KOPT-K1 (cell line): ENCODE measurements around the gene CTBP2.

Experiments used
- H3K27ac ChIP-seq: fragments of 200-600 bp; sonication (generic); 2 replicates; pipeline ENCODE4 v1.5.1; 2016; ENCODE audit warnings: antibody characterized with exemption, mild to moderate bottlenecking, low read depth, low read length; ENCODE audit not compliant: poor library complexity, severe bottlenecking
- H3K36me3 ChIP-seq: fragments of 200-600 bp; sonication (generic); 2 replicates; pipeline ENCODE4 v1.5.1; 2017; ENCODE audit warnings: antibody characterized with exemption, mild to moderate bottlenecking, low read length, moderate library complexity; ENCODE audit not compliant: insufficient read depth
- H3K9me3 ChIP-seq: fragments of 200-600 bp; sonication (generic); 2 replicates; pipeline ENCODE4 v1.5.1; 2017; ENCODE audit warnings: antibody characterized with exemption, low read length, mild to moderate bottlenecking; ENCODE audit not compliant: insufficient read depth, poor library complexity, severe bottlenecking

CTBP2 gene

DNA sequence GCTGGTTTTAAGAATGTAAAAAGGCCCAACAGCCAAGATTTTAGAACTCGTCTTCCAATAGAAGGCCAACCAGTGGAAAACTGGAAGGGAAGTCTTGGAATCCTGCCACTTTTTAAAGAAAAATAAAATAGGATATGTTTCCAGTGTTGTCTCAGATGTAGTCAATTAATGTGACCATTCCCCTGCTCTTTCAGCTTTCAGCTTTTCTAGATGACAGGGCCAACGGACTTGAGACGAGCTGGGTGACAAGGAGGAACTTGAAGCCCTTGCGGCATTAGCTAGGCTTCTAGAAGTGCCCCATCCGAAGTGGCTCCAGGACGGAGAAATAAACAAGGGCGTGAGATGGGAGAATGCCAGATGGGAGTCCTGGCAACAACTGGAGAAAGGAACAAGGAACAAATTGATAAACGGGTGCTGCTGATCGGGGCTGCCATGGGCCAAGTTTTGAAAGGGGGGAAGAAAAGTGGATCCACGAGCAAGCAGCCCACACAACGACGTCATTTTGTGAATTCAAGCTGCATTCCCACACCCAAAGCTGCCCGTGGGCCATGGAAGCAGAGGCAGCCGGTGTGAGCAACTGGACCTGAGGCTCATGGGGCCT lies 42.3 kb downstream of the CTBP2 start:
- H3K27ac ChIP-seq = no peak overlapping the region
- no peaks in the 10 kb centered on the region for H3K9me3 ChIP-seq
- H3K36me3 ChIP-seq = no peaks in the 10 kb centered on the region

DNA sequence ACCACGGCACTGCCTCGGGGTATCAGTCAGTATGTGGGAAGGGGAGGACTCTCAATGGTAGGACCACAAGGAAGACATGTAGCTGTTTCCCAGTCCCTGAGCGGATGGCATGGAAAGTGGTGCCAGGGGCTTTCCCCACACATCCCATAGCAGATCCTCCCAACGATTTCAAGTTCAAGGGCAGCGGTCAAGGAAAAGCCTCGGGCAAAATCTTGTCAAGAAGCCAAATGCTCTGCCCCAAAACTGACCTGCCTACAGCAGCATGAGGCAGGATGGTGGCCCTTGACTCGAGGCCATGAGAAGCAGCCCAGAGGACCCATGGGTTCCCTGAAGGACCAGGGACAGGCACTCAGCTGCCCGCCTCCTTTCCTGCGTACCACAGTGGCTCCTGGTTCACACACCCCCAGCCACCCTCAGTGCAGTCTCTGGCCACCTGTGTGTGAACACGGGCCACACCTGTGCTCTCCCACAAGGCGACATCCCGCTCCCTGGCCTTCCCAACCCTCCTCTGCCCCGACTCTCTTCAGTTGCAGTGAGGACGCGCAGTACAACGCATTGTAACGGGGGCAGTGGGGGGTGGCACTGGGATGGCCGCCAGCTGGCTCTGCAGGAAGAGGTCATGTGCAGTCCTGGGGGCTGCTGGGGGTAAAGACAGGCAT lies 43.6 kb downstream of the CTBP2 start:
- Histone ChIP-seq H3K9me3 (no peaks in the 10 kb centered on the region), H3K36me3 (no peaks in the 10 kb centered on the region), H3K27ac (no peak overlapping the region)

DNA sequence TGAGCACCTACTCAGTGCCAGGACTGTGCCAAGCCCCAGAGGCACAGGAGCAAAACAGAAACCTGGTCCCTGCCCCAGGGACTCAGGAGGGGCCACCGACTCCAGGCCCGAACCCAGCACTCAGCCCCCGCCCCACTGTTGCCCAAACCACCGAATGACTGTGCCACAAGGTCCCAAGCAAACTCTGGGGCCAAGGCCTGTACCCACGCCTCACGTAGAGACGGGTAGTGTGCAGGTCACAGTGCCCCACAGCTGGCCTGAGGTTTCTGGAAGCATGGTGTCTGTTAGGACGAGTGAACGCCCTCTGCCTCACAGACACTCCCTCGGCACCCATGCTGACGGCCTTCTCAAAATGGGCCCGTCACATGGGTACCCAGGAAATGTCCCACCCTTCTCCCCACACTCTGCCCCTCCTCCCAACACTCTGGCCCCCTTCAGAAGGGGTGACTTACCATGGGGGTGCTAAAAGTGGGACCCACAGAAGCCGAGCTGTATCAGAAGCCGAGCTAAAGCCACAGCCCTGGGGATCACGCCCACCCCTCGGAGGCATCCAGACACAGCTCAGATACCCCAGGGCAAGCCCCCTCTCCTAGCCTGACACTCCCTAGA lies 44.2 kb downstream of the CTBP2 start:
- no peaks in the 10 kb centered on the region for H3K36me3 ChIP-seq
- H3K9me3 ChIP-seq = no peaks in the 10 kb centered on the region
- H3K27ac ChIP-seq = no peak overlapping the region

DNA sequence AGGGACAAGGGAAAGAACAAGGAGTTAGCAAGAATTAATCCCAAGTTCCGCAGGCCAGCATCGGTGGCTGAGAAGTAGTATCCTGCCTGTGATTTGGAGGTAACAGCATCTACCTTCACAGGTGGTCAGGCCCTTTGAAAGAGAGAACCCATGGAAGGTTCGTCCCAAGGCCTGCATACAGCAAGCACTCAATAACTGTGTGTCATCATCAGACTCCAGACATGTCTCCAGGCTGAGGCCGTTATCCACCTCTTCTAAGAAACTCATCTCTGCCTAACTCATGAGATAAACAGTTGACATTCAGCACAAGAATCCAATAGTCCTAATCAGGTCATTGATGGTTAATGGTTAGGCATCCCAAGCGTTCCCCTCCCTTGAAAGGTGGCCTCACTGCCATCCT lies 45.0 kb downstream of the CTBP2 start:
- Histone ChIP-seq H3K9me3 (no peaks in the 10 kb centered on the region), H3K36me3 (no peaks in the 10 kb centered on the region), H3K27ac (no peak overlapping the region)

DNA sequence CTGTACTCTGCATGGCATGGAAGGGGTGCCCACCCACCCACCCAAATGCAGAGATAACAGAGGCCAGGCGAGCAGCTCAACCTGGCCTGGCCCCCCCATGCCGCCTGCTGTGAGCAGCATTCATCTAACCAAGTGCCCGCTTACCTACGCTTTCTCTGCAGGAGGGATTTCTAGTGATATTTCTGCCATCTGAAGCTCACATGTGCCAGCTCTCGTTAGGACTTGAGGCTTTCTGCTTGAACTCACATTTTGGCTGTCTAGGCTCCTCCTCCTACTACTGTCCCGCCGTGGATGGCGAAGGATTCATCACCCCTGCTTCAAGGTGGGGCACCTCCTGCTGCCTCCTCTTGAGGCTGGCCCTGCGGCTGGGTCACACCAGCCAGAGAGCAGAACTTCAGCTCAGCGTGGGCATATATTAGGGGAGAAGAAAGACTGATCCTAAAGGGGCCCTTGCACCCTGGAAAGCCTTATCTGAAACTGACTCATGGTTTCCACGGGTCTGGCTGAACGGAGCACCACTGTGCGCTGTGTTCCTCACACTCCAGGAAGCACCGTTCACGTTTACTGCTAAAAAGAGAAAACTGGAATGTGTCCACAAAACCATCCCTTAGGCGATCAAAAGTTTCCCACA lies 45.5 kb downstream of the CTBP2 start:
- H3K36me3 ChIP-seq = no peaks in the 10 kb centered on the region

DNA sequence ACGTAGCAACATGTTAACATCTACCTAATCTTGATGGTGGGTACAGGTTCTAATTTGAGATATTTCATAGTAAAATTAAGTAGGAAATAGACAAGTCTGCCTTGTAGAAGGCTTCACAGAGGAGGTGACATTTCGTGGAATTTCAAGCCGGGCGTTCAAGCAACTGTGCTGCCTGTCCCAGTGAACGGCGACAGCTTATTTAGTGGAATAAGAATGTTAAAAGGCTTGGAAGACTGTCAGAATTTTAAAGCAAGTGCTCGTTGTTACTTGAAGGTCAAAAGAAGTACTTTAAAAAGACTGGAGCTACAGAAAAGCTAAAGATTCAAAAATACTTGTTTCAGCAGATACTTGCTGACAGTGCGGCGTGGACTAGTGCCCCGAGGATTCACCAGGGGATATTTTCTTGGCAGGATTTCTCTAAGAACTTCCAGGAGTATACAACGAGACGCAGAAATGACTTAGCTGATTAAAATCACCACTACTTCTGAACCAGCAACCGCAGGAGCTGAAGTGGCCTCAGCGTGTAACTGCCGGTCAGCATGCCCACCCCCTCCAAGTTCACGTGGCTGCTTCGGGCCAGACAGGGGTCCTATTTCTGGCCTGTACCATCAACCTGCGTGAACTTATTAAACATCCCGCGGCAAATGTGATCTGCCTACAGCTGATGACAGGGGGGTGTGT lies 46.5 kb downstream of the CTBP2 start:
- no peaks in the 10 kb centered on the region for H3K9me3 ChIP-seq
- H3K36me3 ChIP-seq = no peaks in the 10 kb centered on the region
- no peak overlapping the region for H3K27ac ChIP-seq

More for the DNA sequence above, 45.5 kb downstream of the CTBP2 start:
- Histone ChIP-seq H3K9me3 (no peaks in the 10 kb centered on the region), H3K27ac (no peak overlapping the region)

DNA sequence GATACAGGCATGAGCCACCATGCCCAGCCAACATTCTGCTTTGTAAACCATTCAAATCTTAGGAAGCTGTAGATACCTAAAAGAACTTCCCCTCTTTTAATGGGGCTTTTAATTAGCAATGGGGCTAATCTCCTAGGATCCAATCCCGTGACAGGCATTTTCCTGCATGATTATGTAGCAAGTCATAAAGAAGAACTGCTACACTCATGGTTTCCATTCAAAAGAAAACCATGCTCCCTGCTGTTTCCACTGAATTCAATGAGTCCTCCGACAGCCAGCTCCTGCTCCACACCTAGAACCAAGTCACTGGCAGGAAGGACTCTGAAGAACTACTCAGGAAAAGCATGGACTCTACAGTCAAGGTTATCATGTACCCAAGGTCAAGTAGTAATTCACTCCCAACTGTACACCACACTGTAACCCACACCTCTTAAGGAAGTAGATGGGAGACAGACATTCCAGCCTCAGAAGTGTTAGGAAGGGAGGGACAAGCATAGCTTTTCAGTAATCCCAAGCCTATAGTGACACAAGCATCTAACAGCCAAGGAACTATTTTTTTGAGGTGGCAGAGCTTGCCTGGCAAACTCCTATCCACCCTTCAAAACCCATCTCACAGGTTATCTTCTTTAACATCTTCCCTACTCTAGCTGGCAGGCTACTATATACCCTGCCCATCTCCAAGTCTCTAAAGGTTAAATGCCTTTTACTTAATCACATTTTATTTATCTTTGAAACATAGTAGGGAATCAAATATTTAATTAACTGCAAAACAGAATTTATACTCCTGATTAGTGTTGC lies 47.5 kb downstream of the CTBP2 start:
- Histone ChIP-seq H3K36me3 (no peaks in the 10 kb centered on the region), H3K27ac (no peak overlapping the region), H3K9me3 (peaks cover 6% of the 10 kb centered on the region)

DNA sequence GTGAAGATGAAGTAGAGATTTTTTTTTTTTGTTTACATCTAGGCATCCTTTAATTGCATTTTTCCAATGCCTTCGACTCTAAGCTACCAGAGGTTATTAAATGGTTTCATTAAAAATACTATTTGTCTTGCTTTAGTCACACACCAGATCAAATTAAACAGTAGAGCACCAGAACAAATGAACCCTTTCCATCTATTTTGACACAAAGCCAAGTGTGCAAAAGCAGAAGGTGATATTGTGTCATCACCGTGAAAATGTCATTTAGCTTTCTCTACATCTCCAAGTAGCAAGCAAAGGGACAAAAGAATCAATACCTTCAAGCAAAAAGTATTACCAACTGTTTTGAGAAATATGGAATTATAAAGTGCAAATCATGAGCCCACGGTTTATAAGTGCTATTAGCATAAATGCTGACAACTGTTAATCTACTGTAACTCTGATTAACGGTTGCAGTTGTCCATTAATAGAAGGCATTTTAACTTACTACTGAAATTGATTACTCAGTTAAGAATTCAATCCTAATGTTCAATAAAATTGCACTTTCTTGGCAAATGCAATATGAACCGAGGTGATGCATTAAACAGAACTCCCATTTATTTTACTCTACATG lies 49.1 kb downstream of the CTBP2 start:
- Histone ChIP-seq H3K36me3 (no peaks in the 10 kb centered on the region), H3K27ac (no peak overlapping the region), H3K9me3 (peaks cover 8% of the 10 kb centered on the region)

DNA sequence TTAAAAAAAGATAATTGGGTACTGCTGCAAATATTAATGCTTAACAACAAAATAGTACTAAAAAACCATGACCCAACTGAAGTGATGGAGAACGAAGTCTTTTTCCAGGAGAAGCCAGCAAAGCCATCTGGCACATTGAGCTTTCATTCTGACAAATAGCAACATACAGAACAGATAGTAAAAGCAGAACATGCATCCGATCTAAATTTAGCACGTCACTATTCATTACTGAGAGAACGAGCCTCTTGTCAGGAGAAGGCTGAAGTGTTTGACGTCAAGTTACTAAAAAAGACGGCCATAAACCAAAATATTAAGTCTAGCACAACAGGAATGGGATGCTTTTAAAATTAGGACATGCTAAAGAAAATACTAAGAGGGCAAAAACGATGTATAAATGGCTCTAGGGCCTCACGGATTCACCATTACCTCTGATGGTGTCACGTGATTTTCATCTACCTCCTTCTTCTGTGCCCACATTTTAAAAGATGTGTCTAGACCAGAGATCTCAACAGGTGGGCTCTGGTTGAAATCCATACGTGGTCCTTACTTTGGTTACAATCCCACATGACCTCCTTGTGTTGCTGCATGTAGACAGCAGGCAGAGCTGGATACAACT lies 52.3 kb downstream of the CTBP2 start:
- peaks cover 8% of the 10 kb centered on the region for H3K9me3 ChIP-seq
- H3K27ac ChIP-seq = no peak overlapping the region
- H3K36me3 ChIP-seq = no peaks in the 10 kb centered on the region

DNA sequence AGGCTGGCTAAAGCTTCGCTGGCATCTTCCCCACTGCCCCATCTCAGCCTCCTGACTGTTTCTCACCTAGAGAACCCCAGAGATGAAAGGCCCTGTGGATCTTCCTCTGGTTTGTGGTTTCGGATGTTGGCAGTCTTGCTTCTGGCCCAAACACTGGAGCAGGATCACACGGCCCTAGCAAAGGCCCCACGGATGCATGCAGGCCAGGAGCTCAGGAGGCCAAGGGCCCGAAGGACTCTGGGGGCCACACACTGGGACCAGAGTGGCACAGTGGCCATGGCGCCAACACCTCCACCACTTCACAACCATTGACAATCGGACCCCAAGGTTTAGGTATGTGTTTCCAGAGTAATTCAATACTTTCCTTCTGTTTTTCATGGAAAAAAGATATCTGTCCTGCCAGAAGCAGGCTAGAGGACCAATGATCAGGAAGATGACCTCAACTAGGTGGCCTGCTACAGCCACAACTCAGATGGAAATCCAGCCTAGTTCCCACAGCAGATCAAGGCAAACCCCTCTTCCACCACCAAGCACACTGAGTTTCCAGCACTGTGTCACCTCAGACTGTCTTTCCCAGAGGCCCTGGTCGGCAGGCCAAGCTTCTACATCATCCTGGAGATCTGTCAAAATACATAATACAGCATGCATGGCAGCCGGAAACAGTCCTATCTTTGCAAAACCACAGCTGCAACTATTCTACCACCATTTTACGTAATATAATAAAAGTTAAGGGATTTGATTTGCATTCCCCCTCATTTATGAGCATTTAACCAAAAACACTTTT lies 53.0 kb downstream of the CTBP2 start:
- Histone ChIP-seq H3K36me3 (no peaks in the 10 kb centered on the region), H3K9me3 (peaks cover 8% of the 10 kb centered on the region)

DNA sequence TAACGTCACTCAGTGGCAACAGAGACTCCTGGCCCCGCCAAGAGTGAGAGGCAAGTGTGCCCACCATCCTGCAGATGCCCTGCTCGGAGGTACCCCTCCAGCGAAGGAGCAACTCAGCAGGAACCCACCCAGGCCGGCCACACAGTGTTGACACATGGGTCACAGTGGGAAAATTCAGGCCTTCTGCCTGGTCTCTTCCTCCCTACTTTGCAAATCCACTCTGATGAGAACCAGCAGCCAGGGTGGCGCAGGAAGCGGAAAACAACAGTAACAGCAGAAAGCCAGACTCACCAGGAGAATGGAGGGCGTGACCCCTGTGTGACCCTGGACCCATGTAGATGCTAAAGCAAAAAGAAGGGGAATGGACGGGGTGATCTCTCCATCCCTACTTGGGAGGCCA lies 53.8 kb downstream of the CTBP2 start:
- Histone ChIP-seq H3K9me3 (peaks cover 8% of the 10 kb centered on the region), H3K27ac (no peak overlapping the region), H3K36me3 (no peaks in the 10 kb centered on the region)

More for the DNA sequence above, 53.0 kb downstream of the CTBP2 start:
- no peak overlapping the region for H3K27ac ChIP-seq

DNA sequence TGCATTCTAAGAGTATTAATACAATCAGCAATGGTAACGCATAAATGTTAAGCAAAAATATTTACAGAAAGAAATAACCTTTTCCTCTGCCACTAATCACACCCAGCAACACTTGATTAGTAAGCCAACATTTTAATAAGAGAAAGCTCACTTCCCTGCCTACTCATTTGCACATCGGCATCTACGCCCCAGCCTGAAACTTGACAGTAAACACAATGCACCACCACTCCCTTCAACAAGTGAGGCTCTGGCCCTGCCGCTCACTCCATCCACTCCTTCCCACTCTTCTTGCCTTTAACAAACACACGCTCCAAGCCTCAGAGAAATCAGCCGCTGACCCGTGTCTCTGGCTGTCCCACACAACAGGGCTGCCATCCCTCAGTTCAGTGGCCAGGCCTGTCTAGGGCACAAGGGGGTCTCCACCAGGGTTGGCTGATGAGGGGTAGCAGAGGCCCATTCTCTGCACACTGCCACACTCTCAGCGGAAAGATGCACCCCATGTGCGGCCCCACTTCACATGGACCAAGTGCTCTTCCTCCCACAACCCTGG lies 54.6 kb downstream of the CTBP2 start:
- no peak overlapping the region for H3K27ac ChIP-seq
- H3K36me3 ChIP-seq = no peaks in the 10 kb centered on the region

DNA sequence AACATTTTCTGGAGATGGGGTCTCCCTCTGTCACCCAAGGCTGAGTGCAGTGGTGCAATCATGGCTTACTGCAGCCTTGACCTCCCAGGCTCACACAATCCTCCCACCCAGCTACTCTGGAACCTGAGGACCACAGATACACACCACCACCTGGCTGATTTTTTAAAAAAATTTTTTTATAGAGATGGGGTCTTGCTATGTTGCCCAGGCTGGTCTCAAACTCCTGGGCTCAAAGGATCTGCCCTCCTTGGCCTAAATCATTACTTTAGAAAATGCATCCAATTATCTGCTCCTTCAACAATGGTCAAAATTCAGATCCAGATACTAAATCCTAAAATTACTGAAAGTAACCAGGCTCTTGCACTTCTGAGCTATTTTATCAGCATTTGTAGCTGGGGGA lies 55.2 kb downstream of the CTBP2 start:
- H3K9me3 ChIP-seq = peaks cover 8% of the 10 kb centered on the region
- no peaks in the 10 kb centered on the region for H3K36me3 ChIP-seq
- no peak overlapping the region for H3K27ac ChIP-seq

More for the DNA sequence above, 54.6 kb downstream of the CTBP2 start:
- H3K9me3 ChIP-seq = peaks cover 8% of the 10 kb centered on the region
